Measurements from ENCODE around the gene PRKN. TPM values are rescaled to one million over a fixed set of nuclear protein-coding genes. Genes with fewer than 3 reads are reported as not detected.

The PRKN gene
- total RNA-seq, 1 experiment from 2014 or later: 0.34 TPM

DNA sequence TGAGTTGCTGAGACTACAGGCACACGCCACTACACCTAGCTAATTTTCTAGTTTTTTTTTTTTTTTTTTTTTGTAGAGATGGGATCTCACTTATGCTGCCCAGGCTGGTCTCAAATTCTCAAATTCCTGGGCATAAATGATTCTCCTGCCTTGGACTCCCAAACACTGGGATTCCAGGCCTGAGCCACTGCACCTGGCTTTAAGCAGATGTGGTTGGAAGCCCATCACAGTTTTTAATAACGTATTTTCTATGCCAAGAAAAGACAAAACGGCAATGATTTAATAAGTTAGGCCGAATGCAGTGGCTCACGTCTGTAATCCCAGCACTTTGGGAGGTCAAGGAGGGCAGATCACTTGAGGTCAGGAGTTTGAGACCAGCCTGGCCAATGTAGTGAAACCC is 456.6 kb downstream of the PRKN start:
- Histone ChIP-seq H3K9me3 (no peaks in the 10 kb centered on the region), H3K27me3 (replicated peaks; ENCODE audit: control insufficient read depth, insufficient read depth, low read length) (no peaks in the 10 kb centered on the region), H3K4me3 (ENCODE audit: low read depth, low read length) (no peak overlapping the region), H3K36me3 (ENCODE audit: control insufficient read depth, insufficient read depth, low read length) (no peaks in the 10 kb centered on the region), H3K4me1 (no peaks in the 10 kb centered on the region)
- no TSS peak for BruUV-seq (replicated peaks)
- CTCF ChIA-PET: no interaction called here
- POLR2A ChIA-PET: no interaction called here
- TF ChIP-seq, protein P1, sequence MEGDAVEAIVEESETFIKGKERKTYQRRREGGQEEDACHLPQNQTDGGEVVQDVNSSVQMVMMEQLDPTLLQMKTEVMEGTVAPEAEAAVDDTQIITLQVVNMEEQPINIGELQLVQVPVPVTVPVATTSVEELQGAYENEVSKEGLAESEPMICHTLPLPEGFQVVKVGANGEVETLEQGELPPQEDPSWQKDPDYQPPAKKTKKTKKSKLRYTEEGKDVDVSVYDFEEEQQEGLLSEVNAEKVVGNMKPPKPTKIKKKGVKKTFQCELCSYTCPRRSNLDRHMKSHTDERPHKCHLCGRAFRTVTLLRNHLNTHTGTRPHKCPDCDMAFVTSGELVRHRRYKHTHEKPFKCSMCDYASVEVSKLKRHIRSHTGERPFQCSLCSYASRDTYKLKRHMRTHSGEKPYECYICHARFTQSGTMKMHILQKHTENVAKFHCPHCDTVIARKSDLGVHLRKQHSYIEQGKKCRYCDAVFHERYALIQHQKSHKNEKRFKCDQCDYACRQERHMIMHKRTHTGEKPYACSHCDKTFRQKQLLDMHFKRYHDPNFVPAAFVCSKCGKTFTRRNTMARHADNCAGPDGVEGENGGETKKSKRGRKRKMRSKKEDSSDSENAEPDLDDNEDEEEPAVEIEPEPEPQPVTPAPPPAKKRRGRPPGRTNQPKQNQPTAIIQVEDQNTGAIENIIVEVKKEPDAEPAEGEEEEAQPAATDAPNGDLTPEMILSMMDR (IDR thresholded peaks at IDR 0.05; ENCODE audit: insufficient read depth in 1 of 2, low read depth in 1 of 2, low read length in 1 of 2, severe bottlenecking in 1 of 2, unreplicated experiment in 1 of 2): no peak
- Mint-ChIP-seq H3K27me3 (ENCODE audit: insufficient read depth, unreplicated experiment) (no peaks in the 10 kb centered on the region), H3K9me3 (ENCODE audit: unreplicated experiment) (no peaks in the 10 kb centered on the region), H3K36me3 (ENCODE audit: insufficient read depth, unreplicated experiment) (no peaks in the 10 kb centered on the region), H3K27ac (ENCODE audit: unreplicated experiment) (no peak overlapping the region), H3K4me3 (ENCODE audit: unreplicated experiment) (no peak overlapping the region), H3K4me1 (ENCODE audit: low read depth, unreplicated experiment) (no peaks in the 10 kb centered on the region)
- intact Hi-C loops (cut with micrococcal nuclease; ENCODE audit: unreplicated experiment): no loop called here
- DNase-seq: no peak

DNA sequence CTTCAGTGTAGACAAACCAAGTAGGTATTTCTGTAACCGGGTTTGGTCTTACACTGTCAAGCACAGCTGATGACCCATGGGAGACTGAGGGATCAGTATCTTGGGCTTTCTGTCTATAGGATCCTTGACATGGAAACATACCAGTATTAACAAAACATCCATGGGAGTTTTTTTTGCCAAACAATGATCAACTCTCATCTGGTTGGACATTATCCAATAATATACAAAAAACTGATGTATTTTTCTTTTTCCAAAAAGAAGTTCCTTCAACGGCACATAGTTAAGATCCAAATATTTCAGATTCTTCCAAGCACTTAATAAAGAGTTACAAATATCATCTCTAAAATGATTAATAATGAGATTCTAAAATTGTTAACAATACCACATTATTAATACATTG is 459.9 kb downstream of the PRKN start:
- Histone ChIP-seq H3K36me3 (ENCODE audit: control insufficient read depth, insufficient read depth, low read length) (no peaks in the 10 kb centered on the region), H3K4me3 (ENCODE audit: low read depth, low read length) (no peak overlapping the region), H3K27me3 (replicated peaks; ENCODE audit: control insufficient read depth, insufficient read depth, low read length) (no peaks in the 10 kb centered on the region), H3K9me3 (no peaks in the 10 kb centered on the region), H3K4me1 (no peaks in the 10 kb centered on the region)
- CTCF ChIA-PET: no interaction called here
- TF ChIP-seq, protein P1 (IDR thresholded peaks at IDR 0.05; ENCODE audit: insufficient read depth in 1 of 2, low read depth in 1 of 2, low read length in 1 of 2, severe bottlenecking in 1 of 2, unreplicated experiment in 1 of 2): no peak
- no peaks in the 10 kb centered on the region for H3K4me1 Mint-ChIP-seq (ENCODE audit: low read depth, unreplicated experiment)
- intact Hi-C loops (cut with micrococcal nuclease; ENCODE audit: unreplicated experiment): no loop called here
- H3K4me3 Mint-ChIP-seq (ENCODE audit: unreplicated experiment): no peak overlapping the region
- no peaks in the 10 kb centered on the region for H3K27me3 Mint-ChIP-seq (ENCODE audit: insufficient read depth, unreplicated experiment)
- POLR2A ChIA-PET: no interaction called here
- H3K9me3 Mint-ChIP-seq (ENCODE audit: unreplicated experiment): no peaks in the 10 kb centered on the region
- H3K36me3 Mint-ChIP-seq (ENCODE audit: insufficient read depth, unreplicated experiment): no peaks in the 10 kb centered on the region
- no peak for DNase-seq
- BruUV-seq (replicated peaks): no TSS peak
- H3K27ac Mint-ChIP-seq (ENCODE audit: unreplicated experiment): no peak overlapping the region

DNA sequence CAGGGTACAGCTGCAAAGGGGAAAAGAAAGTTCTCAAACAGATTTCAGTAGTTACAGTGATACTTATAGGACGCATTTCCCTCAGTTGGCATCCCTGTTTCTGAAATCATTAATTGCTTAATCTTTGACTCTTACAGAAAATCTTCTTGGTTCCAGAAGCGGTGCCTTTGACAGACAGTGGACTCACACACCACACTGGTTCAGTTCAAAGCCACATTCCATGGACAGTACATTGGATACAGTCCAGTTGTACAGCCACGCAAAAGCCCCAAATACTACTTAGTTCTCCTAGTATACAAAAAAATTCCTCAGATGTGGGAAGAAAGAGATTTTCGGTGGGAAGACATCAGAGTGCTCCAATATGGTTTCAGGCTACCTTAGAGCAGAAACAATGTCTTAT is 460.4 kb downstream of the PRKN start:
- H3K36me3 Mint-ChIP-seq (ENCODE audit: insufficient read depth, unreplicated experiment): no peaks in the 10 kb centered on the region
- no peak overlapping the region for H3K27ac Mint-ChIP-seq (ENCODE audit: unreplicated experiment)
- H3K4me3 ChIP-seq (ENCODE audit: low read depth, low read length): no peak overlapping the region
- H3K9me3 Mint-ChIP-seq (ENCODE audit: unreplicated experiment): no peaks in the 10 kb centered on the region
- POLR2A ChIA-PET: no interaction called here
- no peak overlapping the region for H3K4me3 Mint-ChIP-seq (ENCODE audit: unreplicated experiment)
- TF ChIP-seq, protein P1 (IDR thresholded peaks at IDR 0.05; ENCODE audit: insufficient read depth in 1 of 2, low read depth in 1 of 2, low read length in 1 of 2, severe bottlenecking in 1 of 2, unreplicated experiment in 1 of 2): no peak
- H3K27me3 Mint-ChIP-seq (ENCODE audit: insufficient read depth, unreplicated experiment): no peaks in the 10 kb centered on the region
- H3K36me3 ChIP-seq (ENCODE audit: control insufficient read depth, insufficient read depth, low read length): no peaks in the 10 kb centered on the region
- no peaks in the 10 kb centered on the region for H3K4me1 ChIP-seq
- no peaks in the 10 kb centered on the region for H3K27me3 ChIP-seq (replicated peaks; ENCODE audit: control insufficient read depth, insufficient read depth, low read length)
- H3K4me1 Mint-ChIP-seq (ENCODE audit: low read depth, unreplicated experiment): no peaks in the 10 kb centered on the region
- no peaks in the 10 kb centered on the region for H3K9me3 ChIP-seq
- intact Hi-C loops (cut with micrococcal nuclease; ENCODE audit: unreplicated experiment): no loop called here
- no TSS peak for BruUV-seq (replicated peaks)
- CTCF ChIA-PET: no interaction called here
- DNase-seq: no peak
